ENCODE measurements around the gene PLEK. TPM values are rescaled to one million over a fixed set of nuclear protein-coding genes. Genes with fewer than 3 reads are reported as not detected.

PLEK gene
- total and polyA plus RNA-seq, 8 donors = 0.45 to 18.1 (median 3.8) TPM

DNA sequence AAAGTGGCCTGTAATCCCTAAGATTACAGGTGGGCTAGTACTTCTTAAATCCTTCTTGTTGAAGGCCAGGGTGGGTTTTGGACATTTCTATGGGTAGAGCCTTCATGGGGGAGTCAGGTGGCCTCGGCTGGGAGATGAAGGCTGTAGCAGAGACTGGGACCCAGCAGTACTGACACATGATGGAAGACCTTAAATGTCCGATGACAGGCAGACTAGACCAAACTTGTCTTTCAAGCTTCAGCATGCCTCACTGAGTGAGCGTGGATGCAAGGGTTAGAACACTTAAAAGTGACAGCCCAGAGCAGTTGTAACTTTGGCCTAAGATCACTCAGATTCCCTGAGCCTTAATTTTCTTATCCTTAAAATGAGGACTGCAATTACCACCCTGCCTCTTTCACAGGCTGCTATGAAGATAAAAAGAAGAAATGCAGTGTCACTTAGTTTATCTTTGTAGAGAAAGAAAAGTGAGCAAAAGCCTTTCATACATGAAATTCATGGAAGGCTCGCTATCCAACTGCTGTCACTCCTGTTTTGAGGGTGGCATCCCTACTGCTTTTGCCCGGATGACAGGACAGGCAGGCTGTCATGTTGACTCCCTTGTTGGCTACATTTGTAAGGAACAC is 19.5 kb downstream of the PLEK start:
- intact Hi-C loops (cut with DNase I; ENCODE audit: low total_unique reads) = no loop called here
- Histone ChIP-seq H3K4me1 (peaks cover 0 to 19% (median 0%) of the 10 kb centered on the region in 4 donors), H3K36me3 (peaks cover 0 to 14% (median 4%) of the 10 kb centered on the region in 4 donors), H3K9me3 (no peaks in the 10 kb centered on the region), H3K4me3 (no peak overlapping the region), H3K27me3 (no peaks in the 10 kb centered on the region), H3K27ac (no peak overlapping the region)
- no peak for TF ChIP-seq POLR2A (IDR thresholded peaks at IDR 0.05)
- TF ChIP-seq, protein P1, sequence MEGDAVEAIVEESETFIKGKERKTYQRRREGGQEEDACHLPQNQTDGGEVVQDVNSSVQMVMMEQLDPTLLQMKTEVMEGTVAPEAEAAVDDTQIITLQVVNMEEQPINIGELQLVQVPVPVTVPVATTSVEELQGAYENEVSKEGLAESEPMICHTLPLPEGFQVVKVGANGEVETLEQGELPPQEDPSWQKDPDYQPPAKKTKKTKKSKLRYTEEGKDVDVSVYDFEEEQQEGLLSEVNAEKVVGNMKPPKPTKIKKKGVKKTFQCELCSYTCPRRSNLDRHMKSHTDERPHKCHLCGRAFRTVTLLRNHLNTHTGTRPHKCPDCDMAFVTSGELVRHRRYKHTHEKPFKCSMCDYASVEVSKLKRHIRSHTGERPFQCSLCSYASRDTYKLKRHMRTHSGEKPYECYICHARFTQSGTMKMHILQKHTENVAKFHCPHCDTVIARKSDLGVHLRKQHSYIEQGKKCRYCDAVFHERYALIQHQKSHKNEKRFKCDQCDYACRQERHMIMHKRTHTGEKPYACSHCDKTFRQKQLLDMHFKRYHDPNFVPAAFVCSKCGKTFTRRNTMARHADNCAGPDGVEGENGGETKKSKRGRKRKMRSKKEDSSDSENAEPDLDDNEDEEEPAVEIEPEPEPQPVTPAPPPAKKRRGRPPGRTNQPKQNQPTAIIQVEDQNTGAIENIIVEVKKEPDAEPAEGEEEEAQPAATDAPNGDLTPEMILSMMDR (IDR thresholded peaks at IDR 0.05) = no peak
- TF ChIP-seq POLR2AphosphoS5 (IDR thresholded peaks at IDR 0.05) = no peak
- TF ChIP-seq EP300 (IDR thresholded peaks at IDR 0.05) = no peak
- no peak for DNase-seq
- 62 to 79% (median 75%) methylated on average over 5 of the region's 5 CpGs for WGBS, 5 donors

DNA sequence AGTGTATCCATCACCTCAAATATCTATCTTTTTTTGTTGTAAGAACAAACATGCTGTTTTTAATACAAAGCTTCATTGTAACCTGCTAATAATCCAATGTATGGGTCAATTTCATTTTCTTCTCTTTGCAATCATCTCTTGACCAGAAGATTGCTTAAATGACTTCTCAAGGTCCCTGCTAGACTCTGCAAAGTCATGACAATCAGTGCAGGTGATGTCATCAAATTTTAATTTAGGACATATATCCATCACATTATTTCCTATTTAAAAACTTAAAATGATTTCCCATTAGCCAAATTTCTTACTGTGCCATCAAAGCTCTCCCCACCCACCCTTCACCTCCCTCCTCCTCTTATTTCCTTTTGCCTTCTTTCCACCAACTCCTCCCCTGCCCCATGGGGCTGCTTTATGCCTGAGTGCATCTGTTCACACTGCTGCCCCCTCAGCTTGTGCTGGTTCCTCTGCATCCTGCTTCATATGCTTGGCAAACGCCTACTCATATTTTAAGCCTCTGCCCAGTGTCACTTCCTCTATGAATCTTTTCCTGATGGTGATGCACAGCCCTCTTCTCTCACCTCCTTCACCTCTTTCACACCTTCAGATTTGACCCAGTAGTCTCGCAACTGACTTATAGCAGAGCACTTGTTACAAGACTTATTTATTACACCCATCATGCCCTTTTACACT is 20.3 kb downstream of the PLEK start:
- TF ChIP-seq POLR2A (IDR thresholded peaks at IDR 0.05) = no peak
- TF ChIP-seq POLR2AphosphoS5 (IDR thresholded peaks at IDR 0.05) = no peak
- TF ChIP-seq, protein P1 (IDR thresholded peaks at IDR 0.05) = no peak
- TF ChIP-seq EP300 (IDR thresholded peaks at IDR 0.05) = no peak
- no peak overlapping the region for H3K4me3 ChIP-seq
- no peak for DNase-seq
- no peaks in the 10 kb centered on the region for H3K9me3 ChIP-seq
- H3K36me3 ChIP-seq = peaks cover 0 to 13% (median 4%) of the 10 kb centered on the region in 4 donors
- H3K27me3 ChIP-seq = no peaks in the 10 kb centered on the region
- WGBS, 5 donors = 46 to 72% (median 68%) methylated on average over 2 of the region's 2 CpGs
- intact Hi-C loops (cut with DNase I; ENCODE audit: low total_unique reads) = no loop called here
- H3K27ac ChIP-seq = no peak overlapping the region
- peaks cover 0 to 27% (median 0%) of the 10 kb centered on the region in 4 donors for H3K4me1 ChIP-seq

DNA sequence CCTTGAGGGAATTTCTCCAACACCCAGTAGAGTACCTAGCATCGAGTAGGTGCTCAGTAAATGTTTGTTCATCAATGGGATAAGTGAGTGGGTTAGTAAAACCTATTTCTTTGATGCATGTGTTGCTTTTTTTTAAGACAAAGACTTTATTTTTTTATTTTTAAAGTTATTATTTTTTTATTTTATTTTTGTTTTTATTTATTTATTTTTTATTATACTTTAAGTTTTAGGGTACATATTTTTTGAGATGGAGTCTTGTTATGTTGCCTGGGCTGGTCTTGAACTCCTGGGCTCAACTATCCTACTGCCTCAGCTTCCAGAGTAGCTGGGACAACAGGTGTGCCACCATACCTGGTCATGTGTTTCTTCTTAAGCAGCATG is 20.8 kb downstream of the PLEK start:
- no peak for TF ChIP-seq POLR2A (IDR thresholded peaks at IDR 0.05)
- TF ChIP-seq POLR2AphosphoS5 (IDR thresholded peaks at IDR 0.05) = no peak
- TF ChIP-seq, protein P1 (IDR thresholded peaks at IDR 0.05) = no peak
- no peak for TF ChIP-seq EP300 (IDR thresholded peaks at IDR 0.05)
- Histone ChIP-seq H3K4me3 (no peak overlapping the region), H3K9me3 (no peaks in the 10 kb centered on the region), H3K27me3 (no peaks in the 10 kb centered on the region), H3K27ac (no peak overlapping the region), H3K36me3 (peaks cover 0 to 8% (median 4%) of the 10 kb centered on the region in 4 donors), H3K4me1 (peaks cover 0 to 31% (median 0%) of the 10 kb centered on the region in 4 donors)
- WGBS, 5 donors = 76 to 88% (median 83%) methylated on average over 1 of the region's 1 CpG
- intact Hi-C loops (cut with DNase I; ENCODE audit: low total_unique reads) = no loop called here
- DNase-seq = no peak

DNA sequence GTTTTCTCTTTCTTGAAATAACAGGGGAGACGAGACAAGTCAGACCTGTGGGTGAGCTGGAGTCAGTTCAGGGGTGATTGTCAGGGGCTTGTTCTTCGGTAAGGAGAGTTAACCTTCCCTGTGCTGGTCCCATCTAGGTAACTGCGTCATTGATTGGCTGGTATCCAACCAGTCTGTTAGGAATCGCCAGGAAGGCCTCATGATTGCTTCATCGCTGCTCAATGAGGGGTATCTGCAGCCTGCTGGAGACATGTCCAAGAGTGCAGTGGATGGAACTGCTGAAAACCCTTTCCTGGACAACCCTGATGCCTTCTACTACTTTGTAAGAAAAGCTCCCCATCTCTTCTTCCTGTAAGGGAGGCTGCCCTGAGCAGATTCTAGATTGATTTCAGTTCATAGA is 21.3 kb downstream of the PLEK start:
- WGBS, 5 donors = 80 to 88% (median 84%) methylated on average over 5 of the region's 5 CpGs

More for the DNA sequence above, 21.3 kb downstream of the PLEK start:
- Histone ChIP-seq H3K4me1 (peaks cover 0 to 35% (median 0%) of the 10 kb centered on the region in 4 donors), H3K27me3 (no peaks in the 10 kb centered on the region), H3K36me3 (peaks cover 0 to 3% (median 2%) of the 10 kb centered on the region in 4 donors), H3K27ac (peak overlapping the region in 1 of 5 donors; percentile 62), H3K4me3 (no peak overlapping the region), H3K9me3 (no peaks in the 10 kb centered on the region)
- TF ChIP-seq, protein P1 (IDR thresholded peaks at IDR 0.05) = no peak
- TF ChIP-seq POLR2A (IDR thresholded peaks at IDR 0.05) = no peak
- TF ChIP-seq POLR2AphosphoS5 (IDR thresholded peaks at IDR 0.05) = no peak
- TF ChIP-seq EP300 (IDR thresholded peaks at IDR 0.05) = no peak
- no peak for DNase-seq
- intact Hi-C loops (cut with DNase I; ENCODE audit: low total_unique reads) = no loop called here
